Panc1 (cell line): ENCODE results near the gene ZNF521.

Experiments
- CTCF ChIP-seq: fragments of 450-650 bp; IDR thresholded peaks from 2 replicates; pipeline ENCODE4 v1.5.1; 2017; ENCODE audit warnings: mild to moderate bottlenecking
- POLR2AphosphoS5 ChIP-seq: IDR thresholded peaks from 2 replicates; pipeline ENCODE4 v1.6.1; 2012; ENCODE audit warnings: mild to moderate bottlenecking, low read depth, low read length, moderate library complexity

- no peak for TF ChIP-seq CTCF
- TF ChIP-seq POLR2AphosphoS5: no peak
These were observed 295.5 kb downstream of the ZNF521 start for GRCh38 chr18:25056429-25056828.
